NCI-H748 (cell line): ENCODE results near the gene TIPIN.

Experiments
- DNase-seq: peaks from one replicate; lab custom pipeline; 2025; ENCODE audit not compliant: unreplicated experiment; lab: John Stamatoyannopoulos, UW

The TIPIN gene

DNA sequence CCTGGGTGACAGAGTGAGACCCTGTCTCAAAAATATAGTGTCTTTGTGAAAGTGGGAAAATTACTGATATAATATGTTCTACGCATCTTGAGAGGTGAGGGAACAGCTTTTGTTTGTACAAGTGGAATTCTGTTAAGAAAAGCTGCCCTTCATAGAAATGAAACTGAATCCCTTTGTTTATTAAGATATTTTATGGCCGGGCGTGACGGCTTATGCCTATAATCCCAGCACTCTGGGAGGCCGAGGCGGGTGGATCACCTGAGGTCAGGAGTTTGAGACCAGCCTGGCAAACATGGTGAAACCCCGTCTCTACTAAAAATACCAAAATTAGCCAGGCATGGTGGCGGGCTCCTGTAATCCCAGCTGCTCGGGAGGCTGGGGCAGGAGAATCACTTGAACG, 52.1 kb downstream of the TIPIN start:
- DNase-seq, result peak; percentile 5

DNA sequence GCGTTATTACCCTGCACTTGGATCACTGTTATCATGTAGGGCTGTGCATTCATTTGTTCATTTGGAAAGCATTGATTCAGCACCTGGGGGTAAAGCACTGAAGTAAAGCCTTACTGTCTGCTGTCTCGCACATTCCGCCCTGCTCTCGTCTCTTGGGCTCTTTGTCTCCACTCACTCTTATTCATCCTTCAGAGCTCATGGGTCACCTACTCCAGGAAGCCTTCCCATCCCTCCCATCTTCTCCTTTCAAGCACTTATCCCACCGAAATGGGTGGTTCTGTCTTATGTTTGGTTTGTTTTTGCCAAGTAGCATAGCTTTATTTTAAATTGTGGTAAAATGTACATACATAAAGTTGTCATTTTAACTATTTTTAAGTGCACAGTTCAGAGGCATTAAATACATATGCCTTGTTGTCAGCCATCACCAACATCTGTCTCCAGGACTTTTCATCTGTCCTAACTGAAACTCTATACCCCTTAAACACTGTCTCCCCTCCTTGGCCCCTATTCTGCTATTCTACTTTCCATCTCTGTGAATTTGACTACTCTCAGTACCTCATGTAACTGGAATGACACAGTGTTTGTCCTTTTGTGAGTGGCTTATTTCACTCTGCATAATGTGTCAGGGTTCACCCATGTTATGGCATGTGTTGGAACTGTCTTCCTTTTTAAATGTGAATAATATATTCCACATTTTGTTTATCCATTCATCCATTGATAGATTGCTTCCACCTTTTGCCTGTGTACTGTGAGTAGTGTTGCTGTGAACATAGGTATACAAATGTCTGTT, 53.8 kb downstream of the TIPIN start:
- DNase-seq, result no peak

DNA sequence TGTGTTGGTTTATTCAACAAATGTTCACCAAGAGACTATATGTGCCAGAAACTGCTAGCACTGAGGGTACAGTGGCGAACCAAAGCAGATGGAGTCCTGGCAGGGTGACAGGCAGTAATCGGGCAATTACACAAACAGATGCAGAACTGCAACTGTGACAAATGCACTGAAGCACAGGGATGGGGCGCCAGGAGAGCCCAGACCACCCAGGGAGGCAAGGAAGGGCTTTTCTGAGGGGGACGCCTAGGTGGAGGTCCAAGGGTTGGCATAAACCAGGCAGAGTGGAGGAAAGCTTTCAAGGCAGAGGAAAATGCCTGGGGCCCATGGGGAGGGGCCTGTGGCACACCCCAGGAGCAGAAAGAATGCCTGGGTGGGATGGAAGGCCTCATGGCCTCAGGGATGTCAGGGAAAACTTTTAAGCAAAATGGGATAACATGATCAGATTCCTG, 57.7 kb downstream of the TIPIN start:
- no peak for DNase-seq

DNA sequence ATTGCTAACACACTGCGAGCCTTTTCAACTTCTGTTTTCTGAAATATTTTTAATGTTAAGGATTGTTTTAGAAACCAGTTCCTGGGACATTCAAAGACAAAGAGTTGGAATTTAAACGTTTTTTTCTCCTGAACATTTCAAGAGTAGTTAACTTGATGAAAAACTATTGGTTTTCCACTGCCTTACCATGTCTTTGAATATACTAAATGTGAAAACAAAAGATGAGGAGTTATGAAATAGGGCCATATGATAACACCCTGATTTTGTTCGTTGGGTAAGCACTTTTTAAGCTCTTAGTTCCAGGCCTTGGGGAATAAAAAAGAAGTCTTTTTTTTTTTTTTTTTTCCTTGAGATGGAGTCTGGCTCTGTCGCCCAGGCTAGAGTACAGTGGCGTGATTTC, 60.3 kb downstream of the TIPIN start:
- no peak for DNase-seq

DNA sequence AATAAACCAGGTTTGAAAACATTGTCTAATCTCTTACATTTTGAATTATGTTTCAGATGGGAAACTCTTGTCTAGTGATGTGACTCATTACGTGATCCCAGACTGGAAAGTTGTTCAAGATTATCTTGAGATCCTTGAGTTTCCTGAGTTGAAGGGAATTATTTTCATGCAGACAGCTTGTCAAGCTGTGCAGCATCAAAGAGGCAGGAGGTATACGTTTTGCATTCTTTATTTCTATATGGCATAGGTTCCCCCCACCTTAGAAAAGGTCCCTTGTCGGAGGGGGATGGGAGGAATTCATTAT, 61.6 kb downstream of the TIPIN start:
- no peak for DNase-seq

DNA sequence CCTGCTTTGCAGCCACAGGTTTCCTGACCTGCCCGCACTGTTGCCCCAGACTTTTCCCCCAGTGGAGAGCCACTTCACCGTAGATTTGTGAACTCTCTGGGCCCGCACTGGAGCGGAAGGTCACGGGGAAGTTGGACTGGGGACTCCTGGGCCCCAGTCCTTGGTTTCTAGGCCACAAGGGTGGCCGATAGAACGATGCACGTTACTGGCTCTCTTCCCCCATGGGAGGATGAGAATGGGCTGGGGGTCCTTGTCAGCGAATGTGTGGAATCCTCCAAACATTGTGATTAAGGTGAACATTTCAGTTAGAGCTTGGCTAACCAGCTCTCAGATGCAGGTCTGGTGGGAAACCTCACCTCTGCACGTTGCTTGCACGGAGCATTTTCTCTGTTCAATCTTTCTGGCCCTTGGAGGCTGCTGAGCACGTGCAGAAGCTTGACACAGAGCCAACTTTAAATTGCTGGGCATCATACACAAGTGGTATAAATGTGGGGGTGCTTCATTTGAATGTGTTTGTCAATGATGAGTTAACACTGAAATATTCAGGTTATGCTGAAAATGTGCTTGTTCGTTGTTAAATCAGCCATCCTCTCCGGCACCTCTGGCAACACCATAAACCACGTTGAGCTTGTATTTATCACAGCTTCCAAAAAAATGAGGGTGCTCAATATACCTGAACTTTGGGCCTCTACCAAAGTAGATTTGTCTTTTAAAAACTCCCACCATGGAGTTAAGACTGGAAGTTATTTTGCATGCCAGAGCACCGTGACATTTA, 62.1 kb downstream of the TIPIN start:
- DNase-seq, result peak; percentile 57

DNA sequence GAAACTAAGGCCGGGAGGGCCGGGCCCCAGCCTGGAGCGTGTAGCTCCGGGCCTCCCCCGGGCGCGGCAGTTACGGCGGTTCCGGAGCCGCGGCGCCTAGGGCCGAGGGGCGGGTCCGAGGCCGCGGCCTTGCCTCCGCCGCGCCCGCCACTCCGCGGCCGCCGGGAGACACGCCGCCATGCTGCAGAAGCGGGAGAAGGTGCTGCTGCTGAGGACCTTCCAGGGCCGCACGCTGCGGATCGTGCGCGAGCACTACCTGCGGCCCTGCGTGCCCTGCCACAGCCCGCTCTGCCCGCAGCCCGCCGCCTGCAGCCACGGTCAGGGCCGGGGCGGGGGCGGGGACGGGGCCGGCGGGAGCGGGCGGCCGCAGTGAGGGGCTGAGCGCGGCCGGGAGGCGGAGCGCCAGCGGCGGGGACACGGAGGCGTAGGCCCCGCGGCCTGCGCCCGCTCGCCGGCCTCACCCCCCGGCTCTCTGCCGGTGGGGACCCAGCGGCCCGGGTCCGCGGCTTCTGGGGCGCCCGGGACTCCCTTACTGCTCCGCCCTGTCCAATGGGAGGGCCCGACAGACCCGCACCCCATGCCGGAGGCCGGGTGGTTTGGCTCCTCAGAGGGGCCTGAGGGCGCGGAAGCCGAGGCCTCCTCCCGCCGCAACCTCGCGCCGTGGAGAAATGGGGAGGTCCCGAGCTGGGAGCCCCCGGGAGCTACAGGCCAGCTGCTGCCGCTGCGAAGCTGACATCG, 62.9 kb downstream of the TIPIN start, which contains the start of gene DIS3L:
DIS3L (plus strand) TSS at position 150 of the 738 bp plus-strand sequence; CDS start at position 179, 29 bp downstream.
- DNase-seq, result peak; percentile 76

DNA sequence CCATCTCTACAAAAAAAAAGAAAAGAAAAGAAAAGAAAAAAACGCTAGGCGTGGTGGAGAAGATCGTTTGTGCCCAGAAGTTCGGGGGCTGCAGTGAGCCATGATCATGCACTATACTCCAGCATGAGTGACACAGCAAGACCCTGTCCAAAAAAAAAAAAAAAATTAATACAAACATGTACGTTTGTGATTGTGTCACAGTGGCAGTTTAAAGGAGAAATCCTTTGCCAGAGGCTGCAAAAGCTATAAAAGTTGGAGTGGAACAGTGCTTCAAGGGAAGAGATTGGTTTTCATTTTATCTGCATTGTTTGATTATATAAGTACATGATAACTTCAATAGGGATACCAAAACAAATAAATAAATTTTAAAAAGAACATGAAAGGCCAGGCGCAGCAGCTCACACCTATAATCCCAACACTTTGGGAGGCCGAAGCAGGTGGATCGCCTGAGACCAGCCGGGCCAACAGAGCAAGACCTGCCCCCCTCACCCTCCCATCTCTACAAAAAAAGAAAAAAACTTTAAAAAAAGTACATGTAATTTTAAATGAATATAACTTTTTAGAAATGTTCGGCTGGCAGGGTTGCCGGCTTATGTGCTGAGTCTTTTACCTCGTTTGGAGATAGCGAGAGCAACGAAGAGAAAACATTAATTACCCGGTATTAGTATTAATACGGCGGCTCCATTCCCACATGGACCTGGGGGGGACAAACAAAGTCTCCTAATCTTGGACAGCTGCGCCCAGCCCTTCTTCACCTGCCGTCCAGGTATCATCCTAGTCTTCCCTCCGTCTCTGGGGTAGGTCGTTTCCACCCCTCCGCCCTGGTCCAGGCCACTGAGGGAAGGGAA, 63.7 kb downstream of the TIPIN start:
- DNase-seq, result peak; percentile 35

DNA sequence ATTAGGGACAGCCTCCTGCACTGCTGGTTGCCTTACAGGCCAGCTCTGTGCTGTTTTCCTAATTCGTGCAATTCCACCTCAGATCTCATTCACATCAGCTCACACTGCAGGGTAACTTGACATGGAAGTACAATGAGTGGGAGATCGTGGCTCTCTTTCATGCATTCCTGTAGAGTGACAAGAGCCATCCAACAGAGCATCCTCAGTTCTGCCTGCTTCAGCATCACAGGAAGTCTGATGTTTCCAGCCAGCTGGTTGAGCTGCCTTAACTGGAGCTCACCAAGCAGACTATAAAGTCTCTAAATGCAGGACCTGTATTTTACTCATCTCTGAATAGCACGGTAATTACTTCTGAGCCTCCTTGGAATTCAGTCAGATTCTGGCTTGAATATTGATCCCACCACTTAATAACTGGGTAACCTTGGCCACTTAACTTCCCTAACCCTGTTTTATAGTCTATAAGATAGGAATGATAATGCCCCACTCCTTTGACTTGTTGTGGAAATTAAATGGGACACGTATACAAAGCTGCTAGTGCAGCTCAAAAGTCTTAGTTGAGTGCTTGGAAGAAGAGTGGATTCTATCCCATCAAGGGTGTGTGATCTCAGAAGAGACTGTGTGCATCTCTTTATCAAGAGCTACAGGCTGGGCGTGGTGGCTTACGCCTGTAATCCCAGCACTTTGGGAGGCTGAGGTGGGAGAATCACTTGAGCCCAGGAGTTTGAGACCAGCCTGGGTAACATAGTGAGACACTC, 64.5 kb downstream of the TIPIN start:
- no peak for DNase-seq

DNA sequence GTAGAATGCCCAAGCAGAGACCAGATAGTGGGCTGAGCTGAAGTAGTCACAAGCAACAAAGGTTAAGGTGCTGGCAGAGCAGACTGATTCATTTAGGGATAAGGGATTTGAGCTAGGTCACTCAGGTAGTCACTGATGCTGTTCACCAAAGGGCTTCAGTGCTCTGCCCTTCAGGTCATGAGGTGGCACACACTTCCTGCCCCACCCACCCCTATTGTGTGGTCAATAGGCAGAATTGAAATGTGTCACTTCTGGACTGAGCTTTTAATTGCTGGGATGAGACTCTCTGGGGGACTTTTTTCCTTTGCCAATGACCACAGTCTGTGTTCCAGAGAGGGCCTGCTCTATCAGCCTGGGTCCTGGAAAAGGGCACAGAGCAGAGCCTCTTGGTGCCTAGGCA, 66.0 kb downstream of the TIPIN start:
- no peak for DNase-seq

DNA sequence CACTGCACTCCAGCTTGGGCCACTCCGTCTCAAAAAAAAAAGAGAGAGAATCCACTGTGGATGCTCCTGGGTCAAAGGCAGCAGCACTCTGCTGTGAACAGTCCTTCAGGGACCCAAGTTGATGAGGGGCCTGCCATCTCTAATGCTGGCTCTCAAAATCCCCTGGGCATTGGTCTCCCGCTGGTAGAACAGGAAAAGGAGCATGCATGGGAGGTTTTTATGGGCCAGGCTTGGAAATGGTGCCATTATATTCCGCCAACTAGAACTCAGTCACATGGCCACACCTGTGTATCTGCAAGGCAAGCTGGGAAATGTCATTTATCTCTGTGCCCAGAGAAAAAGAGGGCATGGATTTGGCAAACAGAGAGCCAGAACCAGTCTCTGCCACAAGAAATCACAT, 66.5 kb downstream of the TIPIN start:
- DNase-seq, result peak; percentile 7

DNA sequence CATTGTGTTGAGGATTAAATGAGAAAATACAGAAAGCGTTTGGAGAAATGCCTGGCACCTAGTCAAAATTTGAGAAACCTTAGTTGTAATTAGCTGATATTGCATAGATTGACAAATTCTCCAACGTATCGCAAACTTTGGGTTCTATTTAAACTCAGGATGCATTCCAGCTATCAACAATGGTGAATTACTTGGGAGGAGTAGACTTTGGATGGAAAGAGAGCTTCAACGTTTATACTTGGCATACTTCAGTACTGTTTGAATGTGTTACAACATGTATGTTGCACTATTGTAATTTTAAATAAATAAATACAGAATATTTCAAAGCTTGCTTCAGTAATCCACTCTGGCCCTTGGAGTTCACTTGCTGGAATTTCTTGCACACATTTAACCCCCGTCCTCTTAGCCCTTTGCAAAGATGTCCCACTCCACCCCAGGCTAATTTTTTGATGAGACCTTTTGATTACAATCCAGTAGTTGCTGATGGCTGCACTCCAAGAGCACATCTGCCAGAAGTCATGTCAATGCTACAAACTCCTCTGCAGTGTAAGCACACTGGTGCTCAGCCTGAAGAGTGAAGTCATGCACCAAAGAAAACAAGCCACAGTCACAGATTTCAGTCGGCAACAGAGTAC, 67.8 kb downstream of the TIPIN start:
- no peak for DNase-seq

DNA sequence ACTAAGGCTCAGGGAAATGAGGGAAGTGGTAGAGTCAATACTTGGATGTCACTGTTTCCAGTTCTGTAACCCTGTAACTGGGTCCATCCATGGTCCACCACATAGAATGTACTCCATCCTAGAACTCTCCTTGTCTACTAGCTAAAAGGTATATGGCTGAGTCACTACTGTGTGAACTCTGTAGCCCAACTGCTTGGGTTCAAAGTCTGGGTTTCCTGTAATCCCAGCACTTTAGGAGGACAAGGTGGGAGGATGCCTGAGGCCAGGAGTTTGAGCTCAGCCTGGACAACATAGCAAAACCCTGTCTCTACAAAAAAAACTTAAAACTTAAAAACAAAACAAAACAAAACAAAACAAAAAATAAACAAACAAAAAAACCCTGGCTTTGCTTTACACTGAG, 68.4 kb downstream of the TIPIN start:
- DNase-seq, result no peak

DNA sequence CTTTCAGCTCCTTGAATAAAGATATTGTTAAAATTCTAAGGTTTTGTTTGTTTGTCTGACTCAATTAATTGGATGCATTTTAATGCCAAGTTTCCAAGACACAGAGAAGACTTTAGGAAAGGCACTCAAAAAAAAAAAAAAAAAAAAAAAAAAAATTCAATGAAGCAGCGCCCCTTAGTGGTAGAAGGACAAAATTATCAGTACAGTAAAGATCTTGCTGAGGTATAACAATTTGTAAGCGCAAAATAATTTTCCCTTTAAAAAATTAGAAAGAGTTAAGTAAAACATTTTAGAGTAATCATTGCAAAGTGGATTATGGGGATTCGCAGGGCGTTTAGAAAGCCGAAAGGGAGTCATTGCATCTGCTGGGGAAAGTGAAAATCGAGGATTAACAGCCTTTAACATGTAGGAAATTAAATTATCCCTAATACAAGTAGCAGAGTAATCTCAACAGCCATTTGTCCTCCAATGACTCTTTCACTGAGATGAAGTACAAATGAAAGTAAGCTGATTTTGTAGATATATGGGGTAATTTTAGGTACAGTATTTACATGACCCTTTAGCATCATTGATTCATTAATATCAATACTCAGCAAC, 68.9 kb downstream of the TIPIN start:
- peak; percentile 24 for DNase-seq
